EH (cell line): ENCODE results near the gene IQCK.
A peak's percentile ranks its signal among the peaks of the same experiment; 100 is the strongest.

ENCODE experiments used
- DNase-seq: peaks from one replicate; pipeline ENCODE4 v3.0.0-alpha.2; 2015; ENCODE audit warnings: low read depth

The IQCK gene

DNA sequence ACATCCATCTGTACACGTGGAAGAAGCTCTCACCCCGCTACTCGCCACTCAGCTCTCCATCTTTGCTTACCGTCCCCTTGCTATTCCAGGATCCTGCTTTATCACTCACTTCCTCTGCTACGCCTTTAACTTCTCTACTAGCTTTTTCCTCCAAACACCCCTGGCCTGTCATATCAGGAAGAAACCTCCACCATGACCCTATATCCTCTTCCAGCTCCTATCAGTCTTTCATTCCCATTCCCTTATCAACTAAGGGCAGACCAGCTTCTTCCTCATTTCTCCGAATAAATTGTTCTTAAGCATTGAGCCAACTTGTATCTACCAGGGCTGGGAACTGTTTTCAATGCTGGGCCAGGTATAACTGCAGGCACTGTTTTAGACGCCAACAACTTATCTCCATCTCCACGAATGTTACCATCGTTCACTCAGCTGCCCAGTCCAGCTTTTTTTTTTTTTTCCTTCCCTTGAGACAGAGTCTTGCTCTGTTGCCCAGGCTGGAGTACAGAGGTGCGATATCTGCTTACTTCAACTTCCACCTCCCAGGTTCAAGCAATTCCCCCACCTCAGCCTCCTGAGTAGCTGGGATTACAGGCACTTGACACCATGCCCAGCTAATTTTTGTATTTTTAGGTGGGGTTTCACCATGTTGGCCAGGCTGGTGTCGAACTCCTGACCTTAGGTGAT is 4.3 kb downstream of the IQCK start:
- DNase-seq = no peak

GRCh38 chr16:19722981-19723380 is 4.9 kb downstream of the IQCK start:
- no peak for DNase-seq

DNA sequence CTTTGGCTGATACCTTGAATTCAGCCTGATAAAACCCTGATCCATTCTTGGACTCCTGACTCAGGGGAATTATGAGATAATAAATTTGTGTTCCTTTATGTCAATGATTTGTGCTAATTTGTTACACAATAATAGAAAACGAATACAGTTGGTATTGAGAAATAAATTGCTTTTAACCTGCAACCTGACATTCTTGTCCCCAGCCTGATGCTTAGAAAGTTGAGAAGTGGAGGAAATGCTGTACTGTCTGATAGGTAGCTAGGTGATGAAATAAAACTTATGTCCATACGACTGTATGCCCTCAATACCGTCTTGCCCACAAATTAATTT is 10.5 kb downstream of the IQCK start:
- no peak for DNase-seq

DNA sequence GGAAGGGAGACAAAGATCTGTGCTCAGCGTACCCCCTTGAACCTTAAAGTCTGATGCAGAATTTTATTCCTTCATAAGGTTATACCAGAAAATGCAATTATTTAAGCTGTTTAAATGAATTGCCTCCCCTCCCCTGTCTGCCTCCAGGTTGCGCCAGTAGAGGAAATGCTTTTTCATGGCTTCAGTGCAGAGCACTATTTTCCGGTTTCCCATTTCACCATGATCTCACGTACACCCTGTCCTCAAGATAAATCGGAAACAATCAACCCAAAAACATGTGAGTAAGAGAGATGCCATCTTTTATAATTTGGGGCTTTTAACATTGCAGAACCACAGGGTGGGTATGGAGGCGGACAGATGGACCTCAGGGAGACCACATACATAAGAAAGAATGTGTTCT is 15.5 kb downstream of the IQCK start:
- DNase-seq = no peak

DNA sequence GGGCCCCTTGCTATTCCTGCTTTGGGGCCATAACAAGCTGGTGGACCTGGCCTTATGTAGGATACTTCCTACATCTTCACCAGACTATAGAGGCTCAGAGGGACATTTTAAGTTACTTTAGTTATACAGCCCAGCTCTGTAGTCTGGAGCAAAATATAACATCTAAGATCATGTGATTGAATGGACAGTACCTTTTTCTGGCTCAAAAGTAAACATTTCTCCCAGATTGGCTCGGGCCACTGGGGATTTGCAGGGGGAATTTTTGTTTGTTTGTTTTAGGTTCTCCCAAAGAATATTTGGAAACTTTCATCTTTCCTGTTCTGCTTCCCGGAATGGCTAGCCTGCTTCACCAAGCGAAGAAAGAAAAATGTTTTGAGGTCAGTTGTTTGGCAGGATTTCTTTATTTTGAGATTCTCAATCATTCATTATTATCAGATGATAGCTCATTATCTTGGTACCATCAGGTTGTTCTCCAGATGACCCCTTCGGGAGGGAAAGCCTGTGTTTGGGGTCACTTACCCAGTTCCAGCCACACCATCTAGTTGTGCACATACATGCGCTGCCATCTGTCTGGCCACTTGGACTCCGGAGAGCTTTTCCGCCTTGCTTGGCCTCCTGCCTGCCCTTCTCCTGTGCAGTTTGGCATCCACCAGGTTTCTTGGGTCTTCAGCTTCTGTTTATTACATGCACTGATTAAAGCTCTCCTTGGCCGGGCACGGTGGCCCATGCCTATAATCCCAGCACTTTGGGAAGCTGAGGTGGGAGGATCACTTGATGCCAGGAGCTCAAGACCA is 17.2 kb downstream of the IQCK start:
- no peak for DNase-seq

GRCh38 chr16:19737306-19738038 is 19.4 kb downstream of the IQCK start:
- DNase-seq = no peak

DNA sequence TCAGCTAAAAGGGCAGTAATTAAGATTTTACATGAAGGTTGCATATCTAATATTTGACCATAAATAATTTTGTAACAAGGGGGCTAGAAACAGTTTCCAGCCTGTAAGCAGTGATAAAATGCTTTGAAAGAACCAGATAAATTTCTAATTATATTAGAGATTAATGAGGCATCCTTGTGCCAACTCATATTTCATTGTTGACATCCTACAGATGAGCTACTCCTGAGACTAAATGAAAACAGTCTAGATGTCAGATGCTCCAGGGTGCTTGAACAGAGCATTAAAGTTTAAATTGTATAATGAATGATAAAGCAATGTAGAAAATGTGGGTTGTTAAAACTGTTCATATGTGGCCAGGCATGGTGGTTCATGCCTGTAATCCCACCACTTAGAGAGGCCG is 23.3 kb downstream of the IQCK start:
- DNase-seq = no peak

- no peak for DNase-seq
Measured at GRCh38 chr16:19743816-19744159, 25.7 kb downstream of the IQCK start.

- no peak for DNase-seq
Measured at GRCh38 chr16:19744670-19745069, 26.6 kb downstream of the IQCK start.

DNA sequence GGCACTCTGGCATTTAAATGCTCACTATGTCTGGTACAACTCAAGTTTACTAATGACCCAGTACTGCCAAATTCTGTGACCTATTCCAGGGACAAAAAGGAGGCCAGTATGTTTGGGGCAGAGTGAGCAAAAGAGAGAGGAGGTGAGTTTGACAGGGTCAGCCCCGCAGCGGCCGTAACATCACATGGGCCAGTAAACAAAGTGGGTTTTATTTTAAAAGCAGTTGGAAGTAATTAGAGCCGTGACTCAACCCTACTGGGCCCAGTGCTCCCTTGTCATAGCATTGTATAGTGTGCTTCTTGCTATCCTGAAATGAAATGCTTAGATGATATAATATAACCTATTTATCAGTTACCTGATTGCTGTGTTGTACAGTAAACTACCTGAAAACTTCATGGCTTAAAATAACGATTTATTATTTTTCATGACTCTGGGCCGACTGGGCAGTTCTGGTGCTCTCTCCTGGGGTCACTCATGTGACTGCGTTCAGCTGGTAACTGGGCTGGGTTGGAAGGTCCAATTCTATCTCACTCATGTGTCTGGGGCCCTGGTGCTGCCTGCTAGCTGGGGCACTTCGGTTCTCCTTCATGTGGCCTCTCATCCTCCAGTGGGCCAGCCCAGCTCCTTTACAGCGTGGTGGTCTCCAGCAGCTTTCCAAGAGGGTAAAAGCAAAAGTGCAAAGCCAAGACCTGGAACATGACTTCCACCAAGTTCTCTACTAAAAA is 27.4 kb downstream of the IQCK start:
- peak; percentile 44 for DNase-seq

- no peak for DNase-seq
Measured at GRCh38 chr16:19746561-19746960, 28.5 kb downstream of the IQCK start.

DNA sequence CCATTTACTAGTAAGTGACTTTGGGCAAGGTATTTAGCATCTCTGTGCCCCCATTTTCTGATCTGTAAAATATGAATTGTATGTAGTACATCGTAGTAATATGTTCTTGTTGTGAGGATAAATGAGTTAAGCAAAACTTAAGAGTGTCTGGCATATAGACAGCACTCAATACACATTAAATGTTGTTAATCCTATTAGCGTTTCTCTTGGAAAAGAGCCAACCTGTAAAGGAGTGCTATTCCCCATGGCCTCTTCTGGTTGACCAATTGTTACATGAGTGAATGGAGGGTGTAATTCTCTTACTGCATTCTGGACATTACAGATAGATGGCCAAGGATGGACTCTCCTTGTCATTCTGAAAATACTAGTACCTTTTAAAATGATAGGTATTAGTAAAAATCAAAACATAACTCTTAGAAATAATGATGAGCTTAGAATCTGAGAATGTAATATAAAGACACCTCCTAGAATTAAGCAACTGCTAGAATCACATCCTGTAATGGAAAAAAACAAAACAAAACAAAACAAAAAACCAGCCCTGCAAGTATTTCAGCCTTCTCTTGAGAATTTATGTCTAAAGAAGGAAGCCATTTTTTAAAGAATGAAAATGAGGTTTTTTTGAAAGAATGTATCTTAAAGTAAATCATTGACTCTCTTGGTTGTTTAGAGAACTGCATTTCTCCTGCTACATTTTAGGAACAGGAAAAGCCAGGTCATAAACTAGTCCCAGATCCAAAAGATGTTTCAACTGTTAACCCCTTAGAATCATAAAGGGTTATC is 30.5 kb downstream of the IQCK start:
- no peak for DNase-seq

DNA sequence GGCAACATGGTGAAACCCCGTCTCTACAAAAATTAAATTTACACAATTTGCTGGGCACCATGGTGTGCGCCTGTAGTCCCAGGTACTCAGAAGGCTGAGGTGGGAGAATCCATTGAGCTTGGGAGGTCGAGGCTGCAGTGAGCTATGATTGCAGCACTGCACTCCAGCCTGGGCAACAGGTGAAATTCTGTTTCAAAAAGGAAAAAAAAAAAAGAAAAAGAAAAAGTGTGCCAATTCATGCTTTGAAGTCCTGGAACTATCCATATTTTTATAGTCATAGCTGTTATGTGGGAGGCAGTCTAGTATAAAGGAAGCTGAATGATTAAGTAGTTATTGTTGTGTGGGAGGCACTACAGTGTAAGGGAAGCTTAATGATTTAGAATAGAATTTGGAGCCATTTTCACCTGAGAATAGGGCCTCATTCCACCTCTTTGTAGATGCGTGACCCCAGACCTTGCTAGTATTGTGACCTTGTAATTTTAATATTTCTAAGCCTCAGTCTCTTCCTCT is 31.6 kb downstream of the IQCK start:
- DNase-seq = no peak

GRCh38 chr16:19751478-19752385 is 33.7 kb downstream of the IQCK start:
- no peak for DNase-seq

DNA sequence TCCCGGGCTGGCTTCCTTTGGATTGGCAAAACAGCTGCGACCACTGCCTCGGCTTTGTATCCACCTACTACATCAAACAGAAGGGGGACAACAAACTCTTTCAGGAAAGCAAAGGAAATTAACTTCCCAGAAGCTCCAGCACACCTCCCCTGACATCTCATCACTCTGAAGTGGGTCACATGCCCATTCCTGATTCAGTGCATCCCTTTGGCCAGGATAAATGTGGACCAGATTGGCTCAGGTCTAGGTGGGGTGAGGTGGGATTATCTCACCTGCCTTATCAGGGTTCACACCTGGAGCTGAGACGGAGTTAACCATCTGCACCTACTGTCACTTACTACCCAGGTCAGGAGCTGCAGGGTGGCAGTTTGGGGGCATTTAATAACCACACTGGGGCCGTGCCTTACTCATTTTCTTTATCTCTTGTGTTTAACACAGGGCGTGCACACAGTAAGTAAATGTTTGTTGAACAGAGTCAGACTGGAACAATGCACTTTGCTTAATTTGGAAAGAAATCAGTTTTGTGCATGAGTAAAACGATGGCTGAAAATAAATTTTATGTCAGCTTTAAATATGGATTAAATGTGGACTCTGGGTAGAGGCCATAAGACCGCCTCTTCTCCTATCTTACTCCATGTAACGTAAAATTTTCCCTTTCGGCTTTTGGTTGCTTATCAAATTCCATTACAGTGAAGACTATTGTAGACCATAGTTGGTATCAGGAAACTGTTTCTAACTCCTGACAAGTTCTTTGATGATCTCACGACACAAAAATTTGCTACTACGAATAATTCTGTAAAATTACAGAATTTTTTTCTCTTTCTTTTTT is 36.0 kb downstream of the IQCK start:
- peak; percentile 29 for DNase-seq

DNA sequence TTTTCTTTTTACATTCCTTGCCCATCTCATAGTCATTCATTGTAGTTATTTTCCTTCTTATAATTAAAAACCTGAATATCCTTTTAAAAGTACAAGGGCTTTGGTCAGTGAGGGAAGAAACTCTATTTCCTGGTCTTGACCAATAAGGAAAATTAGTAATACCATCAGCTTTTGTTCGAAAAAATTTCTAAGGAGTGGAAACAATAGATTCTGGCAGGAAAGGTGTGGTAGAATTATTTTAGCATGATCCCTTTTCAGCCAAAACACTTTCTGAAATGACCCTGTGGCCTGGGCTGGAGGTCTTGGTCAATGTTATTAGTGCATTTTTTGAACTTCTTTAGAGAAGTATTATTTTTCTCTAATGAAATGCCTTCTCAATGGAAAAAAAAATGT is 36.6 kb downstream of the IQCK start:
- no peak for DNase-seq

GRCh38 chr16:19755268-19755667 is 37.2 kb downstream of the IQCK start:
- no peak for DNase-seq

DNA sequence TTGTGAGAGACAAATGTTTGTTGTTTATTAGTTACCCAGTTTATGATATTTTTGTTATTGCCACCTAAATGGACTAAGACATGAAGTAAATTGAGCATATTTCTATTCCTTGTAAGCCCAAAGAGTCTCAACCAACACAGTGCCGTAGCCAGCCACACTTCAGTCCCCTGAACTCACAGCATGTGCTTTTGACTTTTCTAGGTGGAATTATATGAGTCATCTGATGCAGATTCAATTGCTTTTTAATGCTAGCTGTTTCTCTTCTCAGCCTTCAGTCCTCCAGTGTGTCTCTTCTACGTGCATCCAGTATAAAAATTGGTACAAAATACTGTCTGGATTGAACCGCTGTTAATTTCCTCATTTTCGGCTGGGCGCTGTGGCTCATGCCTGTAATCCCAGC is 39.0 kb downstream of the IQCK start:
- peak; percentile 8 for DNase-seq

DNA sequence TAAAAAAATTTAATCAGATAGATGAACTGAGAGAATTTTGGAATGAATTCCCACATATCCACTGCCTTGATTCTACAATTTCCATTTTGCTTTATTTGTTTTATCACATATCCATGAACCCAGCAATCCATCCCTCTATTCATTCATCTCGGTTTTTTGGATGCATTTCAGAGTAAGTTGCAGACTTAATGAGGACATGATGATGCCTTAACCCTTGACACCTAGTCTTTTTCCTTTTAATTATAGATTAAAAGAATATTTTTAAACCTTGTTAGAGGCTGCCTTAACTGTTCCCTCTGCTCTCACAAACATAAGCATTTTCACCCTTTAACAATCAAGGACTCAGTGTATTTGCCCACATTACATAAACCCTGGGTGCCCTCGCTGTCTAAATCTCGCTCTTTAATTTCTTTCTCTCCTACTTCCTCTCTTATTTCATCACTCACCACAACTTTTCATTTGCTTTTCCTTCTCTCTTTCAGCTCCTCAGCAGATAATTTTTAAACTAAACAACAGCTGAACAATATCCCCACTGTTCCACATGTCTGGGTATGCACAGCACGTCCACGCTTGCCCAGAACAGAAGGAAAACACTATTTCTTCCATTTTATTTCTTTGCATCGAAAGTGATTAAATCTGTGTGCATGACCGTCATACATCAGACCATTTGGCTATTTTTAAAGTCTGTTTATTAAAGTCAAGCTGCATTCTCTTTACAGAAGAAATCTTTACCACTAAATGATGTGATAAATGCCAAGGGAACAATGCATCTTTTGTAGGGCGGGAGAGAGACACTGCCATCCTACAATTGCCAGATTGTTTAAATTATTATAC is 39.9 kb downstream of the IQCK start:
- DNase-seq = no peak
